ELF-1 (cell line): ENCODE data around the gene GABBR2.
"Not testable (repeated sequence)": the region's sequence is repeated elsewhere in the genome, so short reads cannot be mapped to it uniquely, and the experiment has no call there.

Experiments used
- DNase-seq: peaks from one replicate; pipeline ENCODE4 v3.0.0-alpha.2; 2016; ENCODE audit warnings: low read depth, low spot score

GABBR2 gene

DNA sequence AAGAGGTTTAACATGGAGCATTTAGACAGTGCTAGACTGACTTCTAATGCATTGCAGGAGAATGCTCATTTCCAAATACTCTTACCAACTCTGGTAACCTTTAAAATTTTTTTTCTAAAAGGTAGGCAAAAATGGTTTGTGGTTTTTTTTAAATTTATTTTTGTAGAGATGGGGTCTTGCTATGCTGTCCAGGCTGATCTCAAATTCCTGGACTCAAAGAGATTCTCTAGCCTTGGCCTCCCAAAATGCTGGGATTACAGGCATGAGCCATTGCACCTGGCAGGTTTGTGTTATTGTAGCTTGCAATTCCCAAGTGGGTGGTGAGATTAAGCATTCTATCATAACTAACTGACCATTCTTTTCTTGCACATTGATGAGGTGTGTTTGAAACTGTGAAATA is 410.3 kb downstream of the GABBR2 start:
- DNase-seq = no peak

DNA sequence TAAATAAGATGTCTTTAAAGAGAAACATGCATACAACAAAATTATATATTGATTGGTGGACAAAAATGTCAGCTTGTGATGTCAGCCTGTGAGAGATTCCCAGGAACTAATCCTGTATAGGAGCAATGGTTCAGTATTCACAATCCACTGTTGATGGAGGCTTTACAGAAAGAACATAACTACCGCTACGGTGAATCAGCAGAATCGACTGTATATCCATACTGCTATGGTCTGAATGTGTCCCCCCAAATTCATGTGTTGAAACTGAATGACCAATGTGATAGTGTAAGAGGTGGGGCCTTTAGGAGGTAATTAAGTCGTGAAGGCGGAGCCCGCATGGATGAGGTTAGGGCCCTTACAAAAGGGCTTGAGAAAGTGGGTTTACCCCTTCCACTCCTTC is 412.9 kb downstream of the GABBR2 start:
- no peak for DNase-seq

DNA sequence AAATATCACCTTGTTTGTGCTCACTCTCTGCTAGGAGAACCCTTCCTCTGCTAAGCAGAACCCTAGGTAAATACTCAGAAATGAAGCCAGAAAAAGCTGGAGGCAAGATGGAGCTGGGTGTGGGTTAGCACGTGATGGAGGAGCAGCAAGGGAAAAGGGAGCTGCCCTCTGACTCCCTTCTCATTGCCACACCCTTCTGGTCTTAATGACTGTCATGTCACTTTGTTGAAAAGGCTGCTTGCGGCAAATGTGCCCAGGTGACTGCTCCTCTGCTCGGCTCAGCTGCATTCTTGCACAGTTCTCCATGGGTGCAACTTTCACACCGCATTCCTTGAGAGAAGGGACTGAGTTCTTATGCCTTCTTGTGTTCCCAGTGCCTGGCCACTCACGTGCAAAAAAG is 416.9 kb downstream of the GABBR2 start:
- DNase-seq = no peak

DNA sequence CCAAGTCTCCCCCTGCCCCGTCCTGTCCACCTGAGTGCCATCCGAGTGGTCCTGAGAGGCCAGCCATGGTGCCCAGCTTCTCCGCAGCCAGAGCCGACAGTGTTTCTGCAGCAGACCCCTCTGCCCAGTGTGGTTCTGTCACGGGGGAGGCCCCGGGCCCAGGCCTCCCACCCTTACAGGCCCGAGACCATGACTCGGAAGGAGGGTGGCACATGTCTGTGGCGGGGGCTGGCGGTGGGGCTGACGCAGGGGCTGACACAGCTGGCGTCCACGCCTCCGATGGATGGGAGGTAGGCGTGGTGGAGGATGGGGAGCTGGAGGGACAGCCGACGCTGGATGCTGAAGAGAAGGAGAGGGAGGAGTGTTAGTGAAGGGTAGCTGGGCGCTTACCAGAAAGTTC is 418.3 kb downstream of the GABBR2 start:
- DNase-seq = no peak

DNA sequence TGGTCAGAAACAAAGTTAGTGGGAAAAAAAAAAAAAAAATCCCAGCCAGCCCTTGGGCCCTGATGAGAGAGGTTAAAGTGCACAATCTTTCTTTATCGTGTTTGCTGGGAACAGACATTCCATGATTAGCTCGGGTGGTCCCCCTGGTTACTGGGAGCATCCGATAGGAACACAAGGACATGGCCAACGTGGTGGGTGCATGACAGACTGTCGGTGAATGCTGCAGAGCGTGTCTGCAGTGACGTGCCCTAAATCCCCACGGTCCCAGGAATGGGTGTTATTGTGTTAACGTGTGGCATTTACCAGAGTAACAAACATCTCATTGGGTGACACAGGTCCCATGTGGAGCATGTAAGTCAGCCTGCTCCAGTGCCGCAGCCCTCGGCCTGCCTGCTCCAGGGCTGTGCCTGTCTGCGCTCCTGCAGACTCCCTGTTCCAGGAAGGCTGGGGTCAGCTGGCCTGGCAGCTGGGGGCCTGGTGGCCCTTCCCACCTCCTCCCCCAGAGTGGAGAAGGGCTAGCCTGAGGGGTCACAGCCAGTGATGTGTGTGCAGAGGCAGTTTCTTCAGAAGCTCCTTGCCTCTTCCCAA is 419.0 kb downstream of the GABBR2 start:
- DNase-seq = no peak

DNA sequence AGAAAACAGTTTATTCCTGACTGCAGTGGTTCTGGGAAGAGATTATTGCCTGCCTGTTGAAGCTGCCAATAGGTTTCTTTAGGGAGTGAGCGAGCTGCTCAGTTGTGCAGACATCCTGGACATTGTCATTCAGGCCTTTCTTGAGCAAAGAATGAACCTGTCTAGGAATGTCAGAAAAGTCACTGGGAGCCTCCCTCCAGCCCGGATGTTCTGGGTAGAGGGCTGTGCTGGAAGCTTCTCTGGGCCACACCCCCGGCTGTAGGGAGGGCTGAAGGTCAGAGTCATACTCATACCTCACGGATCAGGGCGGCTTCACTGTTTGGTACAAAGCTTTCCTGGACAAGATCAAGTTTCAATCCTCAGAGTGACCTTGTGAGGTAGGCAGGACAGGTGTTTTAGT is 419.9 kb downstream of the GABBR2 start:
- no peak for DNase-seq

DNA sequence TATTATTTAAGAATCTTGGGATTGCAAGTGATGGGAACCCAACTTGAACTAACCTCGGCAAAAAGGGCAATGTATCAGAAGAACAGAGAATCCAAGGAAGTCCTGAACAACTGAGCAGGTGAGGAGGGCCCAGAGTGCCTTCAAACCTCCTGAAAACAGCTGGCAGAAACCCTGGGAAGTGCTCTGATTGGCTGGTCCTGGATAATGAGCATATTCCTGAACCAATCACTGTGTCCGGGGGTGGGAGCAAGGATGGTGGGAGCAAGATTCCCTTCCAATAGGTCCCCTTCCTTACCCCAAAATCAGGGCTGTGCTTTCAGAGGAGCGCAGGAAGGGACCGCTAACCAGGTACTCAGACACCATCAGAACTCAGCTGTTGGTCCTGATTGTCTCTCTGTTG is 421.4 kb downstream of the GABBR2 start:
- peak; percentile 51 for DNase-seq

DNA sequence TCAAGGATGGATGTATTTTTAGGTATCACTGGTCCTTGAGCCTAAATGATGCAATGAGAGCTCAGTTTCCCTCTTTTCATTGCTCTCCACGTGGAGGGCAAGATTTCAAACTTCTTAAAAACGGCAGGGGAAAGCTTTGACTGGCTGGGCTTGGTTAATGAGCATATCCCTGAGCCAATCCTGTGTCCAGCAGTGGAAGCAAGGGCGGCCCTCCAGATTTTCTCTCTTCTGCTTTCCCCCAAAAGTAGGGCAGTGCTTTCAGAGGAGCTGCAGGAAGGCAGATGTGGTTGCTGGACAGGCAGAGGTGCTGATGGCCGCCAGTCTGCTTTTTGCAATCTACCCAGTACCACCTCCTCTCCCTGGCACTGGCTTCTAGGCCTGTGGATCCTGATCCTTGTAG is 423.3 kb downstream of the GABBR2 start:
- no peak for DNase-seq

DNA sequence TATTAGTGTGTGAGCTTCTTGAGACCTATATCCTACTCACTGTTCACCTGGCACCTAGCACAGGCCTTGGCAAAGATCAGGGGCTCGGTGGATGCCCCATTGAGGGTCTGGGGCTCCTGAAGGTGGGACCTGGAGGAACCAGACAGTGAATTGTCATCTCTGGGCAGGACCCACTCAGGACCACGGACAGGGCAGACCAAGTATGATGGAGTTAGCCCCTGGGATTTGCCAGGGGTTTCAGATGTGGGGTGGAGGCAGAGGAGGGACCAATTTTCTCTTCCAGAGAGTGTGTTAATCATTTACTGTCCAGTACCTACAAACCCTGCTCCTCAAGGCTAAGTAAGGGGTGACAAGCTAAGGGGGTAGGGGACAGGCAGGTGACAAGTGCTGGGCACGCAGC is 424.0 kb downstream of the GABBR2 start:
- no peak for DNase-seq

DNA sequence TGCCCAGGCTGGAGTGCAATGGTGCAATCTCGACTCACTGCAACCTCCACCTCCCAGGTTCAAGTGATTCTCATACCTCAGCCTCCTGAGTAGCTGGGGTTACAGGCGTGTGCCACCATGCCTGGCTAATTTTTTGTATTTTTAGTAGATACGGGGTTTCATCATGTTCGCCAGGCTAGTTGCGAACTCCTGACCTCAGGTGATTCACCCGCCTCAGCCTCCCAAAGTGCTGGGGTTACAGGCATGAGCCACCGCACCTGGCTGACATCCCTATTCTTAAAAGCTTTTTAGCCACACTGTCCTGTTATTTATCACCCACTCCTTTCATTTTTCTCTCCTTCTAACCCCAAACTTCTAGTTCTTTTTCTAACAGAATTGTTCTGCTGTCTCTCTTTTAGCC is 425.6 kb downstream of the GABBR2 start:
- DNase-seq = not testable (repeated sequence)

DNA sequence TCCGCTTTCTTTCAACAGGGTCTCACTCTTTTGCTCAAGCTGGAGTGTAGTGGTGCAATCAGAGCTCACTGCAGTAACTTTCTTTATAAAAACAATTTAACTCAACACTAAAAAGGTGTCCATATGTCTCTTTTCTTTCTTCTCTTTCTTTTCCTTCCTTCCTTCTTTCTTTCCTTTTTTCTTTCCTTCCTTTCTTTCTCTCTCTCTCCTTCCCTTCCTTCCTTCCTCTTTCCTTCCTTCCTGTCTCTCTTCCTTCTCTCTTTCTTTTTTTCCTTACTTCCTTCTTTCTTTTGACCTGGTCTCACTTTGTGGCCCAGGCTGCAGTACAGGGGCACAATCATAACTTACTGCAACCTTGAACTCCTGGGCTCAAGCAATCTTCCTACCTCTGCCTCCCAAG is 427.5 kb downstream of the GABBR2 start:
- DNase-seq = no peak

DNA sequence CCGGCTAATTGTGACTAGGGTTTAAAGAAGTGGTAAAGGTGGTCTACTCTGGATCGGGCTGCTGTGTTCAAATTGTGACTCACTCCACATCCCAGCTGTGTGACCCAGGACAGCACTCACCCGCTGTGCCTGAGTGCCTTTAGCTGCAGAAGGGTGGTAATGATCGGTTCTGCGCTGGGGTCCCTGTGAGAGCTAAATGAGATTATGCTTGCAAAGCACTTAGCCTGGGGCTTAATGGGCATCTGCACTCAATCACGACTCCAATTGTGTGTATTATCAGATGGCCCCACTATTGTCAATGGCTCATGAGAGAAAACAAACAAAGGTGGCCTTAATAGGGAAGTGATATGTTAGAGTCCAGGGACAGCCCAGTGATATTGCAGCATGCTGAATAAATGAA is 428.2 kb downstream of the GABBR2 start:
- DNase-seq = peak; percentile 69

DNA sequence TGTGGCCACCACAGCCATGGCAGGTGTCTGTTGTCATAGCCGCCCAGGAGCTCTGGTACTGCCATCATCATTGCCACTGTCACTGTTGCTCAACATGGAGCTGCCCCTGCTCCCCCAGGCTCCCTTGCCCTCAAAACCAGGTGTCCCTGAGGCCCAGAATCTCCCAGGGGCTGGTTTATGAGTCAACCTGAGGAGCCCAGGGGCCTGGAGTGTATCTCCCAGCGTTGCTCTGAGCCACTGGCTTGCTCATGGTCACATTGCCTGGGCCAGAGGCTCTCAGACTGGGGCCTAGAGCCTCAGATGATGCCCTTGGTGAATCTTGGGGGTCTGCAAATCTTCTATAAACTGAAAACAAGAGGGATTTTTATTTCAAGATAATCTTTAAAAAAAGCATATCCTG is 428.6 kb downstream of the GABBR2 start:
- DNase-seq = no peak

DNA sequence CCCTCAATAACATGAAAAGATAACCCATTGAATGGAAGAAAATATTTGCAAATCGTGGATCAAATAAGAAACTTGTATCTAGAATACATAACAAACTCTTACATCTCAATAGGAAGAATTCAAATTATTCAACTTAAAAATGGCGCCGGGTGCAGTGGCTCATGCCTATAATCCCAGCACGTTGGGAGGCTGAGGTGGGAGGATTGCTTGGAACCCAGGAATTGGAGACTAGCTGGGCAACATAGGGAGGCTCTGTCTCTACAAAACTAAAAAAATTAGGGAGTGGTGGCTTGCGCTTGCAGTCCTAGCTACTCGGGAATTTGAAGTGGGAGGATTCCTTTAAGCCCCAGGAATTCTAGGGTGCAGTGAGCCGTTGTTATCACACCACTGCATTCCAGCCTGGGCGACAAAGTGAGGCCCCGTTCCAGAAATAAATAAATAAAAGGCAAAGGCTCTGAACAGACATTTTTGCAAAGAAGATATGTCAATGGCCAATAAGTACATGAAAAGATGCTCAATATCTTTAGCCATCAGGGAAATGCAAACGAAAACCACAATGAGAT is 431.7 kb downstream of the GABBR2 start:
- no peak for DNase-seq

DNA sequence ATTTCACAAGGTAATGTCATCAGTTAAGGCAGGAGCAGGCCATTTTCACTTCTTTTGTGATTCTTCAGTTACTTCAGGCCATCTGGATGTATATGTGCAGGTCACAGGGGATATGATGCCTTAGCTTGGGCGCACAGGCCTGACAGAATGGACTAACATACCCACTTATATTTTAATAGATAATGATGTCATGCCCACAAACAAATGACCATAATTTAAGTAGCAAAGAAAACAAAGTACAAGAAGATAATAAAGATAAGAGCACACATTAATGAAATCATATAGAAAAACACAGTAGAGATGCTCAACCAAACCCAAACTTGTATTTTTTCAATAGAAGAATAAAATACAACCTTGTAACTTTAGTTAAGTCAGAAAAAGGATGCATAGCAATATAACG is 433.6 kb downstream of the GABBR2 start:
- DNase-seq = no peak

DNA sequence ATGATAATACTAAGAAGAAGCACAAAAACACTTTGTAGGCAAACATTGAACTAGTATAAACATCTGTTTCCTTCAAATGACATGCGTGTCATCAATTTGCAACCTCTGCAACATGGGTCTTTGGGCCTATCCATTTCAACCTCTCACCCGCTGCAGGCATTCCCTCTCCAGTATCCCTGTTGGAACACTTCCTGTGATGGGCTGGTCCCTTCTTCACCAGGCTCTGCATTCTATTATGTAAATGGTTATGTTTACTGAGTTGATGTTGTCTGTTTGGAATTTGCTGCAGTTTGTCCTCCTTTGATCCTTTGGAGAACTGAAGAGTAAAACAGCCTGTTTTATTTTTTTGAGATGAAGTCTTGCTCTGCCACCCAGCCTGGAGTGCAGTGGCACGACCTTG is 436.7 kb downstream of the GABBR2 start:
- DNase-seq = no peak

DNA sequence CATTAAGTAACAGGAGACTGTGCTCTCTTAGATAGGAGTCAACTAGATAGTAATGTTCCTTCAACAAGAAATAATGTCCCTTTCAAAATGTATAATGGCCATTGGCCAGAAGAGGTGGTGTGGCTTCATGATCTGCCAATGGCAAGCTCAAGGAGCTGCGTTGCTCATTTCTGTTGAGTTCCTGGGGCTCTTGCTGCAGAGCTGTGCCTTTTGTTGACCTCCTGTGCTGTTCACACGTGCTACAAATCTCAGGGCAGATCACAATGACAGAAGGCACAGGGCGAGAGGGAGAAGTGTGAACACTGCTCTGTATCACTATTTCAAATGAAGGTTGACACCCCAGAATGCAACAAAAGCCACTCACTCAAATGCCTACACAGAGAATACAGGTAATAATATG is 437.3 kb downstream of the GABBR2 start:
- DNase-seq = no peak

DNA sequence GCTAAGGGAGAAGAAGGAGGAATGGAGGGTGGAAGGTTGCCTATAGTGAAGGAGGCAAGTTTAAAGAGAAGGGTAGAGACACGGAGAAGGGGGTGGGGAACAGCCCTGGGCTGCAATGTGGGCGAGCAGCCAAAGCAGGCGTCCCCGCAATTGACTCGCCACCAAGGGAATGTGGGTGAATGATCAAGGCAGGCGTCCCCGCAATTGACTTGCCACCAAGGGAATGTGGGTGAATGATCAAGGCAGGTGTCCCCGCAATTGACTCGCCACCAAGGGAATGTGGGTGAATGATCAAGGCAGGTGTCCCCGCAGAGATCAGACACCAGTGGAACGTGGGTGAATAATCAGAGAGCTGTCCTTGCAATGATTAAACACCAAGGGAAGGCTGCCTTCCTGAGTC is 438.5 kb downstream of the GABBR2 start:
- DNase-seq = not testable (repeated sequence)

DNA sequence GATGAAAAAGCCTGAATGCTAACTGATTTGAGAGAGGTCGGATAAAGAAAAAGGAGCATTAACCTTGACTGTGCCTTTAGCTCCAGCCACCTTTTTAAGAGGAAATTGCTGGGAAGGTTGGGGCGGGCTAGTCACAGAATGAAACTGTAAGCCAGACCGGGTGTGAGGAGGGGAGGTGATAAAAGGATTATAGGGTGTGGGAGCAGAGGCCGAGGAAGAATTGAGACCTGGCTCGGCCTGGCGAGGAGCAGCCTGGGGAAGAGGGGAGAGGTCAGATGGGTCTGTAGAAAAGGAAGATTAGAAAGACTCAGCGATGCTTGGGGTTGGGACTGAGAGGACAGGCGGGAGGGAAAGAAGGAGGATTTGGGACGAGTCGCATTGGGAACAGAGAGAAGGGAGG is 439.1 kb downstream of the GABBR2 start:
- DNase-seq = peak; percentile 41

DNA sequence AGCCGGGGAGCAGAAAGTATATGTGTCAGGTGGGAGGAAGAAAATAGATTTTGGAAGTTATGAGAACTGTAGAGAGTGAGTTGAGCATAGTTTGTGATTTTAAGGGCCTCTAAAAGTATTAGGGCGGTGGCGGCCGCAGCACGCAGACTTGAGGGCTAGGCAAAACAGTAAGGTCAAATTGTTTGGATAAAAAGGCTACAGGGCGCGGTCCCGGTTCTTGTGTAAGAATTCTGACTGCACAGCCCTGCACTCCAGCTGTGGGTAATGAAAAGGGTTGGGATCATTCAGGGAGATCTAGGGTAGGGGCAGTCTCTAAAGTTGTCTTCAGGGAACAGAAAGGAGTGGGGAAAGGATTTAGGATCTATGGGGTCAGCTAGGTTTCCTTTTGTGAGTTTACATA is 441.2 kb downstream of the GABBR2 start:
- DNase-seq = not testable (repeated sequence)

DNA sequence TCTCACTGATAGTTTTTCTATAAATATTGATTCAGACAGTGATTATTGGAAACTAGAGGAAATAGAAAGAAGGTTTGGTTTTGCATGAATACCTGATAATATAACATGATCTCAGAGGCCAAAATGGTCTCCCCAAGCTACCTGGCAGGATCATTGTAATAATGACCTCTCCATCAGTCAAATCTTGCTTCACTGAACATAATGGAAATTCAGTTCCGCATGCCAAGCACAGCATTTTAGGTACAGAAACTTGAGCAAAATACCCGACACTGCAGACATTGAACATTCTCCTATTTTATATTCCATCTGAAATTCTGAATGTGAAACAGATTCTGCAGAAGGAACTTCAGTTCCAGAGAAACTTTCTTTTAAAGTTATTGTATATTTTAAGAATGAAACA is 444.2 kb downstream of the GABBR2 start:
- DNase-seq = no peak

DNA sequence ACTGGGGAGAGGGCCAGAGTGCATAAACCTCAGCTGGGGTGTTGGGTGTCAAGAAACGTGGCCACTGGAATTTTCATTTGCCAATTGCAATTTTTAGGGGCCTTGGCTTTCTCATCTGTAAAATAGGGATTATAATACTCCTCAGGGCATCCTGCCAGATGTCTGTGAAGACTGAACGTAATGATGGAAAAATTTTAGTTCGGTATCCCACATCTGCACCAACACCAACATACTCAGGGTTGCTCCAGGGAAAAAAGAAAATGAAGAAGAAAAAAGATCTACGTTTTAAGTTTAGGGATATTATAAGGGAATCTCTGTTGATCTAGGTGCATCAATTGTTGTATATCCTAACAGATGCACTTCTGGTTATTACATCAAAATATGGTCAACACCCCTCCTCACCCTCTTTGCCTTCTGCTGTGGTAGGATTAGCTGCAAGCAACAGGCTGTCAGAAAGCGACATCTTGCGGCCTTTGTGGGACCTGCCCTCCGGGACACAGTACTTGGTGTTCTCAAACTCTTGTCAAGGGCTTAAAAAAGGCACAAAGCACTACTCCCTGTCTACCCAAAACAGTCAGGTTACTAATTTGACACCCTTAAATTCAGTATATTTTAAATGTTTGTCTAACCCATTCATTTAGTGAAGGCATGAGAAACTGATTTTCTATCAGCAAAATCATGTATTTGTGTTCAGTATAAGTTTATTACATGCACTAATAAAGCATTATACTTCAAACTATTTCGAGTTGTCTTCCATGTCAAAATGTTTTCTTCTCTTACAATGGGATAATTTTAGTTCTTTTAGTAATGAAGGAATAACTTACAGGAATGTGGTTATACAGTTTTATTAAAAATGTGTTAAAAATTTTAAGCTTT is 445.0 kb downstream of the GABBR2 start:
- DNase-seq = peak; percentile 82

DNA sequence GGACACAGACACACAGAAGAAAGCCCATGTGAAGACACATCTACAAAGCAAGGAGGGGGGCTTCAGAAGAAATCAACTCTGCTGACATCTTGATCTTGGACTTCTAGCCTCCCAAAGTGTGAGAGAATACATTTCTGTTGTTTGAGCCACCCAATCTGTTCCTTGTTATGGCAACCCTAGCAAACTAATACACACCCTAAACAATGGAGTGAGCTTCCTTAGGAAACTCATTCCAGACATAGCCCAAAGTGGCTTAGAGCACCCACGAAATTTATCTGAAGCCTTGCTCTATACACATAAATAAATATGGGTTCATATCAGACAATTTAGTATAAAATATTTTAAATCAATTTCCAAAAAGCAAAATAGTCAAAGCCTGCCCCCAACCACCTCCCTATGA is 445.7 kb downstream of the GABBR2 start:
- no peak for DNase-seq
